Measurements from ENCODE around the gene HNRNPA3.

DNA sequence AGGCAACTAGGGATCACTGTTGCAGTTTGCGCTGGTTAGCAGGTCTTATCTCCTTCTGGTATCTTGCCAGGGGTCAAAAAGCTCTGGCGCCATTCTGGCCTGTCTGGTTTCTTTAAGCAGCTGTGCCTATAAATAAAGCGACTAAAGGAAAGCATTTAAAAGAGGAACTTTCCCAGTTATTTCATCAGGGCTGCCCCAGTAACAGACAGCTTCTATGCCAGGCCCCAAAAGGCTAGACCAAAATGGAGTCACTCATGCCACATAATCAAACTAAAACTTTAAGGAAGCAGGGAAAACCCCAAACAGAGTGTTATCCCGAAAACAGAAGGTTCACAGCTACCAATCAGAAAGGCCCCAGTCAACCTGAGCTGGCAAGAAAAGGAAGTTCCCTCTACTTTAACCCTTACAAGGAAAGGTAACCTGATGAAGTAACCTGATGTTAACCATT is 41.2 kb upstream of the HNRNPA3 start:
- TF ChIP-seq, protein P1, sequence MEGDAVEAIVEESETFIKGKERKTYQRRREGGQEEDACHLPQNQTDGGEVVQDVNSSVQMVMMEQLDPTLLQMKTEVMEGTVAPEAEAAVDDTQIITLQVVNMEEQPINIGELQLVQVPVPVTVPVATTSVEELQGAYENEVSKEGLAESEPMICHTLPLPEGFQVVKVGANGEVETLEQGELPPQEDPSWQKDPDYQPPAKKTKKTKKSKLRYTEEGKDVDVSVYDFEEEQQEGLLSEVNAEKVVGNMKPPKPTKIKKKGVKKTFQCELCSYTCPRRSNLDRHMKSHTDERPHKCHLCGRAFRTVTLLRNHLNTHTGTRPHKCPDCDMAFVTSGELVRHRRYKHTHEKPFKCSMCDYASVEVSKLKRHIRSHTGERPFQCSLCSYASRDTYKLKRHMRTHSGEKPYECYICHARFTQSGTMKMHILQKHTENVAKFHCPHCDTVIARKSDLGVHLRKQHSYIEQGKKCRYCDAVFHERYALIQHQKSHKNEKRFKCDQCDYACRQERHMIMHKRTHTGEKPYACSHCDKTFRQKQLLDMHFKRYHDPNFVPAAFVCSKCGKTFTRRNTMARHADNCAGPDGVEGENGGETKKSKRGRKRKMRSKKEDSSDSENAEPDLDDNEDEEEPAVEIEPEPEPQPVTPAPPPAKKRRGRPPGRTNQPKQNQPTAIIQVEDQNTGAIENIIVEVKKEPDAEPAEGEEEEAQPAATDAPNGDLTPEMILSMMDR (IDR thresholded peaks at IDR 0.05 in 2 of 3, conservative IDR thresholded peaks at IDR 0.05 in 1 of 3; ENCODE audit: borderline replicate concordance in 1 of 3, insufficient read depth in 1 of 3, low read depth in 2 of 3, low read length in 2 of 3) = no peak
- no peak for TF ChIP-seq JUND (IDR thresholded peaks at IDR 0.05)
